PFSK-1 (cell line): Measurements from ENCODE around the gene HMMR.

Source experiments
- FOXP2 ChIP-seq: optimal IDR thresholded peaks from 2 replicates; pipeline ENCODE3; 2011; ENCODE audit warnings: borderline replicate concordance, control low read depth, inconsistent platforms; ENCODE audit not compliant: insufficient read depth; ENCODE audit errors: extremely low read length, extremely low read depth
- POLR2AphosphoS5 ChIP-seq: IDR thresholded peaks from 2 replicates; pipeline ENCODE4 v1.6.1; 2012; ENCODE audit warnings: low read depth, mild to moderate bottlenecking, control low read depth, low read length, moderate library complexity
- SIN3A ChIP-seq: IDR thresholded peaks from 2 replicates; pipeline ENCODE4 v1.6.1; 2012; ENCODE audit warnings: mild to moderate bottlenecking, low read length, moderate library complexity, borderline replicate concordance; ENCODE audit not compliant: insufficient read depth
- TAF1 ChIP-seq: IDR thresholded peaks from 2 replicates; pipeline ENCODE4 v1.6.1; 2012; ENCODE audit warnings: low read length, control low read depth, borderline replicate concordance; ENCODE audit not compliant: insufficient read depth
- TF ChIP-seq, protein P1 (sequence below), 2 experiments: IDR thresholded peaks; 2 replicates each; pipeline versions ENCODE4 v1.6.1 to v1.8.0; 2011 to 2012; ENCODE audit warnings: low read depth in 2 of 2, low read length in 2 of 2, control low read depth in 1 of 2, inconsistent platforms in 1 of 2, mild to moderate bottlenecking in 1 of 2, moderate library complexity in 1 of 2; ENCODE audit not compliant: insufficient read depth in 1 of 2

- TF ChIP-seq, protein P1, sequence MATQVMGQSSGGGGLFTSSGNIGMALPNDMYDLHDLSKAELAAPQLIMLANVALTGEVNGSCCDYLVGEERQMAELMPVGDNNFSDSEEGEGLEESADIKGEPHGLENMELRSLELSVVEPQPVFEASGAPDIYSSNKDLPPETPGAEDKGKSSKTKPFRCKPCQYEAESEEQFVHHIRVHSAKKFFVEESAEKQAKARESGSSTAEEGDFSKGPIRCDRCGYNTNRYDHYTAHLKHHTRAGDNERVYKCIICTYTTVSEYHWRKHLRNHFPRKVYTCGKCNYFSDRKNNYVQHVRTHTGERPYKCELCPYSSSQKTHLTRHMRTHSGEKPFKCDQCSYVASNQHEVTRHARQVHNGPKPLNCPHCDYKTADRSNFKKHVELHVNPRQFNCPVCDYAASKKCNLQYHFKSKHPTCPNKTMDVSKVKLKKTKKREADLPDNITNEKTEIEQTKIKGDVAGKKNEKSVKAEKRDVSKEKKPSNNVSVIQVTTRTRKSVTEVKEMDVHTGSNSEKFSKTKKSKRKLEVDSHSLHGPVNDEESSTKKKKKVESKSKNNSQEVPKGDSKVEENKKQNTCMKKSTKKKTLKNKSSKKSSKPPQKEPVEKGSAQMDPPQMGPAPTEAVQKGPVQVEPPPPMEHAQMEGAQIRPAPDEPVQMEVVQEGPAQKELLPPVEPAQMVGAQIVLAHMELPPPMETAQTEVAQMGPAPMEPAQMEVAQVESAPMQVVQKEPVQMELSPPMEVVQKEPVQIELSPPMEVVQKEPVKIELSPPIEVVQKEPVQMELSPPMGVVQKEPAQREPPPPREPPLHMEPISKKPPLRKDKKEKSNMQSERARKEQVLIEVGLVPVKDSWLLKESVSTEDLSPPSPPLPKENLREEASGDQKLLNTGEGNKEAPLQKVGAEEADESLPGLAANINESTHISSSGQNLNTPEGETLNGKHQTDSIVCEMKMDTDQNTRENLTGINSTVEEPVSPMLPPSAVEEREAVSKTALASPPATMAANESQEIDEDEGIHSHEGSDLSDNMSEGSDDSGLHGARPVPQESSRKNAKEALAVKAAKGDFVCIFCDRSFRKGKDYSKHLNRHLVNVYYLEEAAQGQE (IDR thresholded peaks at IDR 0.05; ENCODE audit: insufficient read depth in 1 of 2, low read depth in 2 of 2, low read length in 2 of 2) = no peak
- TF ChIP-seq POLR2AphosphoS5 = no peak
- TF ChIP-seq TAF1 = no peak
- TF ChIP-seq SIN3A = no peak
- no peak for TF ChIP-seq FOXP2
Observed at GRCh38 chr5:163489745-163490075, 29.3 kb downstream of the HMMR start.
